Measurements from ENCODE around the gene PPFIBP2.

Gene PPFIBP2

DNA sequence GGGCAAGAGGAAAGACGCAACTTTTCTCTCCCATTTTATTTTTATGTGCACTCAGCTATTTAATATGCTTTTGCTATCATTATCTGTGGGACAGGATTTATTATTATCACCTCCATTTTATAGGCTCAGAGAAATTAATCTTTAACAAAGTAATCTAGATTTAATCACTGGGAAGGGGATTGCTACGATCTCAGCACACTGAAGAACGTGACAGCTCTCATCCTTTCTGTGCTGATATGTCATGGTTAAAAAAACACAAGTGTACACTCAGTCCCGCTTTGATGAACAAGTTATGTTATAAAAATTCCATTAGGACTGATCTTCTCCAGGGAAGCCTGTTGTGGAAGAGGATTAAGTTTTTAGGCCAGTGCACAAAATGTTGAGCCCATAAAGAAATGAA lies 121.9 kb downstream of the PPFIBP2 start:
- H3K4me3 ChIP-seq (replicated peaks; ENCODE audit: low read depth, low read length), result no peak overlapping the region
- no peak for TF ChIP-seq CTCF (IDR thresholded peaks at IDR 0.05; ENCODE audit: low read length, missing control alignments)
- no peak for DNase-seq (ENCODE audit: low read depth)

DNA sequence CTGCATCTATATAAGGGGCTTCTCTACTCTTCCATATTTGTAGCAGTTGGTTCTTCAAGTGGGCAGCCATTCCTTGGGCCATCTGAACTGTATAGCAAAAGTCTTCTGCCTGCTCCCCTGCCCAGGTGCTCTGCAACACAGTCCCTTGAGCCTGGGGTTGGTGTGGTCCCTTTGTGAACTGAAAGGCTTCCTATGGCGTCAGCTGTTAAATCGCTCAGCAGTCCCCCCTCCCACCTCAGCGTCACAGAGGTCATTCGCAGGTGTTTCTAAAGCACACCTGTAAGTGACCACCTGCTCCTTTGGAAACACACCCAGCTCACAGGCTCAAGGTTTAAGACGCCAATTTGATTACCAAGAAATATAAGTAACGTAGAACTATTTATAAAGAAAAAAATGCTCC lies 122.6 kb downstream of the PPFIBP2 start:
- no peak for DNase-seq (ENCODE audit: low read depth)
- no peak overlapping the region for H3K4me3 ChIP-seq (replicated peaks; ENCODE audit: low read depth, low read length)
- no peak for TF ChIP-seq CTCF (IDR thresholded peaks at IDR 0.05; ENCODE audit: low read length, missing control alignments)

DNA sequence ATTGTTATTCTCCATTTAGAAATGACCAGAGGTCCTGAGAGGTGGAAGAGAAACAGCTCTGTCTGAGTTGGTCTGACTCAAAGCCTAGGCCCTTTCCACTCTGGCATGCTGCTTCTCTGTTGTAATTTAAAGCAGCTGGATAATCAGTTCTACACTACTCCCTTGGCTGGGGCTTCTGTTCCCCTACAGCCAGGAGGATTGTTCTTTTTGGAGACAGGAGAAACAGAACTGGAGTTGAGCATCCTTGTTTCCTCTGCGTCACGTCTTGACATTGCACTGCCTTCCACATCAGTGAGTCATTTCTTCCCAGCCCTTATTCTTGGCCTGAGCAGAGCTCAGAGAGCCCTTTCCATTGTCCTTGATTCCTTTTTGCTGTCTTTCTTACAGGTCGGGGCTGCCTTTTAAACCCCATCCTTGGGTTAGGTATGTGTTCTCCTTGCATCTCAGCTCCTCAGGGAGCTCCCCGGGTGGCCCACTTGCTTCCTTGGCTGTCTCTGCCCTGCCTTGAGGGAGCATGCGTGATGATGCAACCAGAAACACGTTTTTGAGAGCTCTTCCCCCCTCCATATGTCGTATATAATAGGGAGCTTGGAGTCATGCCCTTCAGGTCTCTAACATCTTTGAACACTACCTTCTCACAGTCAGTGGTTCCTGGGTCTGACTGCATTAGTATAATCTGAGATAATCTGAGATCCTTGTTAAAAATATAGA lies 123.8 kb downstream of the PPFIBP2 start:
- TF ChIP-seq CTCF (IDR thresholded peaks at IDR 0.05; ENCODE audit: low read length, missing control alignments), result no peak
- H3K4me3 ChIP-seq (replicated peaks; ENCODE audit: low read depth, low read length), result no peak overlapping the region
- DNase-seq (ENCODE audit: low read depth), result peak; percentile 97

- no peak for TF ChIP-seq CTCF (IDR thresholded peaks at IDR 0.05; ENCODE audit: low read length, missing control alignments)
- no peak for DNase-seq (ENCODE audit: low read depth)
- no peak overlapping the region for H3K4me3 ChIP-seq (replicated peaks; ENCODE audit: low read depth, low read length)
These were observed 125.2 kb downstream of the PPFIBP2 start for GRCh38 chr11:7638710-7639642.

- no peak for DNase-seq (ENCODE audit: low read depth)
- no peak overlapping the region for H3K4me3 ChIP-seq (replicated peaks; ENCODE audit: low read depth, low read length)
- TF ChIP-seq CTCF (IDR thresholded peaks at IDR 0.05; ENCODE audit: low read length, missing control alignments), result no peak
These were observed 125.8 kb downstream of the PPFIBP2 start for GRCh38 chr11:7639643-7640025.

GRCh38 chr11:7640816-7641215 lies 127.0 kb downstream of the PPFIBP2 start:
- no peak for DNase-seq (ENCODE audit: low read depth)

More at GRCh38 chr11:7640816-7641215, 127.0 kb downstream of the PPFIBP2 start:
- TF ChIP-seq CTCF (IDR thresholded peaks at IDR 0.05; ENCODE audit: low read length, missing control alignments), result no peak
- H3K4me3 ChIP-seq (replicated peaks; ENCODE audit: low read depth, low read length), result no peak overlapping the region

Measured in fibroblast of pulmonary artery (primary cell).